Renal pelvis (tissue), 4 donors: ENCODE measurements around the gene EIF4E2. TPM values are rescaled to one million over a fixed set of nuclear protein-coding genes. Genes with fewer than 3 reads are reported as not detected.
"Not testable (repeated sequence)": the region's sequence is repeated elsewhere in the genome, so short reads cannot be mapped to it uniquely, and the experiment has no call there.

ENCODE experiments used
- DNase-seq: peaks from one replicate; pipeline ENCODE4 v3.0.0-alpha.2; 2013
- polyA plus RNA-seq, 3 donors: library from polyadenylated mRNA; unstranded; fragments of 120-200 nt; gene quantifications; one replicate each; pipeline ENCODE4 v1.2.1, GENCODE V29; 2013; ENCODE audit not compliant: insufficient read length in 3 of 3

The EIF4E2 gene
- polyA plus RNA-seq, 3 donors, result 113 to 124 (median 113) TPM

- no peak for DNase-seq
Observed at GRCh38 chr2:232518844-232519243, 31.6 kb upstream of the EIF4E2 start.

DNA sequence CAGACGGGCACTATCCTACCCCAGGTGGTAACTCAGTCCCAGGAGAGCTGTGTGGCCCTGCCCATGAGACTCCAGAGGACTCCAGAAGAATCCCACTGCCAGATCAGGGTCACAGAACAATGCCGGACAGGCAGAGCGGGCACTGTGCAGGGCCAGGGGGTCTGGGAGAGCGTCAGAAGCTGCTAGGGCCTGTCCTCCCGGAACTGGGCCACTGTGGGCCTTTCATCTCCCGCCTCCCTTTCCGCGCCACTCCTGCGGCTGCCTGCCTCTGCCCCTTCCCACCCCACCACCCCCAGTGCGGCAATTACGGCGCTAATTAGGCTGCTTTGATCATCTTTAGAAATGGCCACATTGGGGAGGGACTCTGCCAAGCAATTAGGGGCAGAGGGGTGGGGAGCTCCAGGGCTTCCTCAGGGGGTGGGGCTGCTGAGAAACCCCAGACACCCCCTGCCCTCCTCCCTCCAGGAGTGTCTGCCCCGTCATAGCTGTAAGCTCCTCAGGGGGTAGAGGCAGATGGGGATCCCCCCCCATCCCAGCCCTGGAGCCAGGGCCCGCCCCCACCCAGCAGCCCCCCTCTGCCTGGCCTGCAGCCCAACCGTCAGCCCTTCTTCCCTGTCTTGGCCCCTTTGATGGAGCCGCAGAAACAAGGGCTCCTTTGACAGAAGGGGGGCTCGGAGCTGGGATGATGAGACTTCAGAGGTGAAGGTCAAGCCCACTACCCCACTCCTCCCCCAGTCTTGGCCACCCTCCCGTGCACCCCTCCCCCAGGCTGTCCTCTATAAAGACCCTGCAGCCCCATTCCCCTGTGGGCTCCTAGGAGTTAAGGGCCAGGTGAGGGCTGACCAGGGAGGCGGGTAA lies 30.7 kb upstream of the EIF4E2 start, which contains the start of gene PRSS56:
Gene PRSS56 (plus strand): TSS at position 808 of the 858 bp plus-strand sequence. CDS start 211 bp downstream, outside the sequence.
- no peak for DNase-seq

DNA sequence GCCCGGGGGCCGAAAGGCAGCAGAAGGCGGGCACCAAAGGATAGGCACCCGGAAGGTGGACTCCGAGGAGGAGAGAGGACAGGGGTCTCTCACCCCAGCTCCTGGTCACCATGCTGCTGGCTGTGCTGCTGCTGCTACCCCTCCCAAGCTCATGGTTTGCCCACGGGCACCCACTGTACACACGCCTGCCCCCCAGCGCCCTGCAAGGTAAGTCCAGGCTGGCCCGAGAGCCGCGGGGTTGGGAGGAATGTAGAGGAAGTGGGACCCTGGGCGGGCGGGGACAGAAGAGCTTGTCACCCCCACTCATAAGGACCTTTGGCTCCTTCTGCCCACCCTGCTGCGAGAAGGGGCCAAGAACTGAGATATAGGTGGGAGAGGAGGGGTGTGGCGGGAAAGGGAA lies 30.0 kb upstream of the EIF4E2 start:
- no peak for DNase-seq

DNA sequence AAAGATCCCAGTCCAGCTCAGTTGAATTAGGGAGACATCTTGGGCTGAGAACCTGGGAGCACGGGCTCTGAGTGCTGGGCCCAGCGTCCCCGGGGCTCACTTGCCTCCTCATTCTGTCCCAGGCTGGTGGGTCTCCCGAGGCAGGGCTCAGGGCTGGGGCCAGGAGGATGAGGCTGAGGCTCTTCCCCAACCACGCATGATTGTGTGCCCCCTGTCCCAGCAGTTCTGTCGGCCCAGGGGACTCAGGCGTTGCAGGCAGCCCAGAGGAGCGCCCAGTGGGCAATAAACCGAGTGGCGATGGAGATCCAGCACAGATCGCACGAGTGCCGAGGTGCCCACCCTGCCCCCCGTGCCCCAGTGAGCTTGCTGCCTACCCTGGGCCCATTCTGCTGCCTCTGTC lies 29.4 kb upstream of the EIF4E2 start:
- no peak for DNase-seq

DNA sequence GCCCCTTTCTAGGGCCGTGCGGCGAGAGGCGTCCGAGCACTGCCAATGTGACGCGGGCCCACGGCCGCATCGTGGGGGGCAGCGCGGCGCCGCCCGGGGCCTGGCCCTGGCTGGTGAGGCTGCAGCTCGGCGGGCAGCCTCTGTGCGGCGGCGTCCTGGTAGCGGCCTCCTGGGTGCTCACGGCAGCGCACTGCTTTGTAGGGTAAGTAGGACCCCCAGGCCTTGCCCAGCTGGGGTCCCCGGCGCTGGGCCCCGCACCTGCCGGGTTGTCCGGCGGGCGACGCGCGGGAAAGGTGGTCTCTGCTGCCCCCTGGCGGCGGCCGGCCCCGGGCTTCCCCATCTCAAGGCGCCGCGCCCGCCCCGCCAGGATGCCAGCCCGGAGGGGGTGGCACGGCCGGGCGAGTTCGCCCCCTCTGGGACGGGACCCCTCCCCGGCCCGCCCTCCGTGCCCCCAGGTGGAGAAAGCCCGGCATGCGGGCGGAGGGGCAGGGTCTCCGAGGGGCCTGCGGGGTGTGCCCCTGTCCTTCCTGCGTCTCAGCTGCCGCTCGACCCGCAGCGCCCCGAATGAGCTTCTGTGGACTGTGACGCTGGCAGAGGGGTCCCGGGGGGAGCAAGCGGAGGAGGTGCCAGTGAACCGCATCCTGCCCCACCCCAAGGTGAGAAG lies 28.4 kb upstream of the EIF4E2 start:
- DNase-seq, result no peak

DNA sequence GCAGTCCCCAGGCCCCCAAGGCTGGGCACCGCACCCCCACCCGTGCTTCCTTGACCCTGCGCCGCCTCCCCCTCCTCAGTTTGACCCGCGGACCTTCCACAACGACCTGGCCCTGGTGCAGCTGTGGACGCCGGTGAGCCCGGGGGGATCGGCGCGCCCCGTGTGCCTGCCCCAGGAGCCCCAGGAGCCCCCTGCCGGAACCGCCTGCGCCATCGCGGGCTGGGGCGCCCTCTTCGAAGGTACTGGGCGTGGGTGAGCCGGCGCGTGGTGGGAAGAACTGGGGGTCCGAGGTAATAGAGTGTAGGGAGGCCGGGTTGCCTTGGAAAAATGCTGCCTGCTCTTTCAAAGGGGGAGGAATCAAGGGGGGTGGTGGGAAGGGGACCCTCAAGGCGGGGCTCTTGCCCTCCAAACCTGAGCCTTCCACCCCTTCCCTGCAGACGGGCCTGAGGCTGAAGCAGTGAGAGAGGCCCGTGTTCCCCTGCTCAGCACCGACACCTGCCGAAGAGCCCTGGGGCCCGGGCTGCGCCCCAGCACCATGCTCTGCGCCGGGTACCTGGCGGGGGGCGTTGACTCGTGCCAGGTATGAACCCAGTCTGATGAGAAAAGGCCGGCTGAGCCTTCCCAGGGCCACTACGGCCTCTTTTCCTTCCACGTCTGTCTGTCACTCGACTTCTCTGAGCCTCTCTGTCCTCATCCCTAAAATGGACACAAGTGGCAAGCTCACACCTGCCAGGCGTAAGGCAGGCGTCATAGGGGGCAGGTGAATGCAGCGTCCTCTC lies 27.7 kb upstream of the EIF4E2 start:
- no peak for DNase-seq

GRCh38 chr2:232523402-232523681 lies 27.1 kb upstream of the EIF4E2 start:
- DNase-seq, result no peak

- no peak for DNase-seq
Observed at GRCh38 chr2:232523682-232524597, 26.5 kb upstream of the EIF4E2 start.

DNA sequence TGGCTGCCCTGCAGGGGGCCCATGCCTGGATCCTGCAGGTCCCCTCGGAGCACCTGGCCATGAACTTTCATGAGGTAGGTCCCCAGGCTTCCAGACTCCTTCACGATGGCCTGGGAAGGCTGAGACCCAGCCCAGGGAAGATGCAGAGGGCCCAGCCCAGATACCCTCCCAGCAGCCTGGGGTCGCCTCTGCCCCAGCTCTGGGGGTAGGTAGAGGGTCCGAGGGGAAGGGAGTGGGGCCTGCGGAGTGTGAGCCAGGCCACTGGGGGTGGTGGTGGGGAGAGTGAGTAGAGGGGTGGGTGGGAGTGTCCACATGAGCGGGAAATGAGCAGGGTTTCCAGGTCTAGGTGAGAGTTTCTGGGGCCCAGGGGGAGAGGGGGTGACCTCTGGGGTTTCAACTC lies 25.7 kb upstream of the EIF4E2 start:
- no peak for DNase-seq

GRCh38 chr2:232525199-232525598 lies 25.3 kb upstream of the EIF4E2 start:
- no peak for DNase-seq

DNA sequence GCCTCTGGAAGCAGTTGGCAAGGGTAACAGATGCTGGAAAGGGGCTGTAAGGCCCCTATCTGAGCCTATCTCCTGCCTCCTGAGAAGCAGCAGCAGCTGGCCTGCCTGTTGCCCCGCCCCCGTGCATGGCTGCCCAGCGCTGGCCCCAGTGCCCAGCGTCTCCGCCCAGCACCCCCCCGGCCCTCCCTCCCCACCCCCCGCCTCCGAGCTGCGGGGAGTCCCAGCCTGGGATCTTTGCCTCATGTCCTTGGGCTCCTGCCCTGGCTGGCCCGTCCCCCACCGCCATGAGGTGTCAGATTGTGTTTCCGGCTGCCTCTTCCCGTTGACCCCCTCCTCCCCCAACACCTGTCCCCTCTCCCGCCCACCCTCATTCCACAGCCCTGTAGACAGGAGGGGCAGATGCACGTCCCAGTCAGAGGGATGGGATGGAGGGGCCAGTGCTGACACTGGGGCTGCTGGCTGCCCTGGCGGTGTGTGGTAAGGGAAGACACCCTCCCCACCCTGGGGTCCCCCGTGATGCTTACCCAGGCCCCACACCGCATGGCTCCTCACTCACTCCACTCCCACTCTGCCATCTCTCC lies 24.6 kb upstream of the EIF4E2 start, which contains the start of gene CHRND:
Gene CHRND (plus strand): TSS at position 370 of the 581 bp plus-strand sequence. CDS start 56 bp downstream, at position 426.
- no peak for DNase-seq

- DNase-seq, result no peak
Observed at GRCh38 chr2:232526372-232526941, 24.0 kb upstream of the EIF4E2 start.

GRCh38 chr2:232527905-232528470 lies 22.5 kb upstream of the EIF4E2 start:
- DNase-seq, result no peak

DNA sequence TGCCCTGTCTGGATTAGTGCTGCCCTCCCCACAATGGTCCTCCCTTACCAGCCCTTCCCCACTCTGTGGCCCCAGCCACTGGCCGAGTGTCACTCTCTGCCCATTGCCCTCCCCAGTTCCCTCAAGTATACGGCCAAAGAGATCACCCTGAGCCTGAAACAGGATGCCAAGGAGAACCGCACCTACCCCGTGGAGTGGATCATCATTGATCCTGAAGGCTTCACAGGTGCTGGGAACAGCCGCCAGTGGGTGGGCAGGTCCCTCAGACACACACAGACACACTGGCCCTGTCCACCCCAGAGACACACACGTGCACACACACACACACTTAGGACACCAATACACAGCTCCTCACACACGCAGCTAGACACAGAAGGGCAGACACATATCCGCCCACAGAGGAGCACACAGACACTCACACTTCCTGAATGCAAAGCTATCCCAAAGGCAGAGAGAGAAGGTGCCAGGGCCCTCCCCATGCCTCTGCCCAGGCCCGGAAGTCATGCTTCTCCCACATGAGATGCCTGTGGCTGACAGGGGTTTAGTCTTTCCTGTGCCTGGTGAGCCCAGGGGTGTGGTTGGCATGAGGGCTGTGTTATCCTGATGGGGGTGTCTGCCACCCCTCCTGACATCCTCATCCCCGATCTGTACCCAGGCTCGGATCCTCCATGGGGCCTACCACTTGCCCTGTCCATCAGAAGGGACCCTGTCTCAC lies 21.6 kb upstream of the EIF4E2 start:
- no peak for DNase-seq

DNA sequence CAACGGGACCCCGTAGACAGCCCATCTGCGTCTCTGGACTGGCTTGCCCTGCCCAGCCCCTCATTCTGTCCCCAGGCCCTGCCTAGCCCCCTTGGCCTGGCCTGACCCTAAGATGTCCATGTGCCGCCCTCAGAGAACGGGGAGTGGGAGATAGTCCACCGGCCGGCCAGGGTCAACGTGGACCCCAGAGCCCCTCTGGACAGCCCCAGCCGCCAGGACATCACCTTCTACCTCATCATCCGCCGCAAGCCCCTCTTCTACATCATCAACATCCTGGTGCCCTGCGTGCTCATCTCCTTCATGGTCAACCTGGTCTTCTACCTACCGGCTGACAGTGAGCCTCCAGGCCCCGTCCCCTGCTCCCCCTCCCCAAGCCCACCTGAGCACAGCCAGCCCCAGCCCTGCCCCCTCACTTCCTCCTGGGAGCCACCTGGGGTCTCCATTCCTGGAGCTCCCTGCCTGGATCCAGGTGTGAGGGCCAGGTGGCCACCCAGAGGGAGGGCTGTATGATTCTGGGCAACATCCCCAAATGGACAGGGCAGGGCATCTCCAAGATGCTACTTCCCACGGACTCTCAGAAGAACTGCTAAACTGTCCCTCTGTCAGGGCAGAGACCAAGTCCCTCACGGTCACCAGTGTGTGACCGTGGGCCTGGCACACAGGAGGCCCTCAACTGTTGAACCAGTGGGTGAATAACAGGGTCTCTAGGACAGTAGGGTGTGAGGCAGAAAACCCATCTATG lies 20.5 kb upstream of the EIF4E2 start:
- DNase-seq, result no peak

GRCh38 chr2:232530626-232531260 lies 19.7 kb upstream of the EIF4E2 start:
- DNase-seq, result no peak

GRCh38 chr2:232532419-232532818 lies 18.1 kb upstream of the EIF4E2 start:
- DNase-seq, result no peak

GRCh38 chr2:232532821-232533220 lies 17.7 kb upstream of the EIF4E2 start:
- DNase-seq, result not testable (repeated sequence)
